Central memory CD4-positive, alpha-beta T cell (primary cell): Measurements from ENCODE around the gene DOK3.

Experiments used
- DNase-seq: peaks from one replicate; pipeline ENCODE4 v3.0.0; 2022

Gene DOK3

DNA sequence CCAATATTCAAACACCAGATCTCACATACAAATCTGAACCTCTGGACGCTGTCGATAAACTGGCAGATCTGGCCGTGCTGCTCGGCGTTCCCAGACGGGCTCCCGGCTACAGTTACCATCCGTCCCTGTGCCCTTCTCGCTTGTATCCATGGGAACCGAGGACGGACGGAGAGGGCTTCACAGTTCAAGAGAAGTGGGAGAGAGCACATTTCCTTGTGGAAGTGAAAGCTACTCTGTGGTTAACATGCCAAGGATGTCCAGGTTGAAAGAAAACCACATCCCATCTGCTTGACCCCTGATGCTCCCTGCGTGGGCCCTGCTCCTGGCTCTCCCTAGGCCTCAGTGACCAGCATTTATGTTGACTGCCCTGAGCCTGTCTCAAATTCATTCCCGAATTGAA, 29.9 kb downstream of the DOK3 start:
- DNase-seq = no peak

DNA sequence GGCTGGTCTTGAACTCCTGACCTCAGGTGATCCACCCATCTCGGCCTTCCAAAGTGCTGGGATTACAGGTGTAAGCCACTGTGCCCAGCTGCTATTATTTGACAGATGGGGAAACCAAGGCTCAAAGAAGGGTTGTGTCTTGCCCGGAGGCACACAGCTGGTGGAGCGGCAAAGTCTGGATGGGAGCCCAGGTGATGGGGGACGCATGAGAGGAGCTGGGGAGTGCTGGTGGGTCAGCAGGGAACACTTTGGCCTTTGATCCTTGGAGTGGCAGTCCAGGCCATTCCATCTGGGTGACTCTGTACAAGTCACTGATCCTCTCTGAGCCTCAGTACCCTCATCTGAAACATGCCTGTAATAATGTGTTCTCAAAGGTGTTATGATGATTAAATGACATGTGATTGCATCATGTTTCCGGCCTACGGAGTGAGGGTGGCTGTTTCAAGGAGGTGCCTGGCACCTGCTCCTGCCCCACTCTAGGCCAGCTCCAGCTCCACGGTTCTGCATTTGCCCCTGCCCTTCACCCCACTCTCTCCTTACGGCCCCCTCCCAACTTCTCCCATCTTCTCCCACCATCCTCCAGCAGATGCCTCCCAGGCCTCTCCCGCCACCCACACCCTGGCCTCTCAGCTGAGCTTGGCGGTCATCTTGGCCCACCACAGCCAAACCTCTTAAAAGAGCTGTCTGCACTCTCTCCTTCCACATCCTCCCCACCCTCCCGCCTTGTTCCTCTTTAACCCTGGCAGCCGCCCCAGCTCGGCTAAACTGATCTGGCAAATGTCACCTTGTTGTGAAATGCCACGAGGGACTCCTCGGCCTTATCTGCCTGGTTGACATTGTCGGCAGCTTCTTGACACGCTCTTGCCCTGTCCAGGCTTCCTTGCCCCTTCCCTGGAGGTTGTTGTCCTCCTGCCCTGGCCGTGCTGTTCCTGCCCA, 30.6 kb downstream of the DOK3 start:
- DNase-seq = no peak

DNA sequence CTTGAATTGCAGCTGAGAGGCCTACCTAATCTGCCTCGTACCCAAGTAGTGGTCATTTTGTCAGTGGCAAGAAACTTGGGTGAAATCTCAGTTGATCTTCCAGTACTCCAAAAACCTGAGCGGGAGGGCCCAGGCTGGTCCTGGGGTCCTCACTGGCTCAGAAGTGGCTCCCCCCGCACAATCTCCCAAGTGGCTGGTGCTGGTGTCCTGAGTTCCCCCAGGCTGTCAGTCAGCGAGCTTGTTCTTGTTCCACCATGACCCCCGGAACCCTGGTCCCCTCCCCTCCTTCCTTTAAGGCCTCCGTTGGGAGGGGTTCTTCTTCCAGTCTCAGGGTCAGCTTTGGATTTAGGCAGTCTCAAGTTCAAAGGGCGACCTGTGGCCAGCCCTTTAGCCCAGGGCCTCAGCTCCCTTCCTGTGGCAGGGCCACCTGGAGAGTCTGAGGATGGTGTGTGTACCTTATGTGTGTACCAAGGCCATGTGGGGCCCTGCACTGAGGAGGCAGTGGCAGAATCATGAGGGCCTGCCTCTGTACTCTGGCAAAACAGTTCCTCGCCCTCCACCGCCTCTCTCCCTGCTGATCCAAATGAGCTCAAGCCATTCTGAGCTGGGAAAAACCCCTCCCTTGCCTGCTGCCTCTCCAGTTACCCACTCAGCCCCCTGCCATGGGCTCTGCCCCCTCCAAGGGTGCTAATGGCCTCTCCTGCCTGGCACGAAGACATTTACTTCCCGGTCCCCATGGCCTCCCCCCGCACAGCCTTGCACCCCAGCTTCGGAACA, 31.7 kb downstream of the DOK3 start:
- no peak for DNase-seq

DNA sequence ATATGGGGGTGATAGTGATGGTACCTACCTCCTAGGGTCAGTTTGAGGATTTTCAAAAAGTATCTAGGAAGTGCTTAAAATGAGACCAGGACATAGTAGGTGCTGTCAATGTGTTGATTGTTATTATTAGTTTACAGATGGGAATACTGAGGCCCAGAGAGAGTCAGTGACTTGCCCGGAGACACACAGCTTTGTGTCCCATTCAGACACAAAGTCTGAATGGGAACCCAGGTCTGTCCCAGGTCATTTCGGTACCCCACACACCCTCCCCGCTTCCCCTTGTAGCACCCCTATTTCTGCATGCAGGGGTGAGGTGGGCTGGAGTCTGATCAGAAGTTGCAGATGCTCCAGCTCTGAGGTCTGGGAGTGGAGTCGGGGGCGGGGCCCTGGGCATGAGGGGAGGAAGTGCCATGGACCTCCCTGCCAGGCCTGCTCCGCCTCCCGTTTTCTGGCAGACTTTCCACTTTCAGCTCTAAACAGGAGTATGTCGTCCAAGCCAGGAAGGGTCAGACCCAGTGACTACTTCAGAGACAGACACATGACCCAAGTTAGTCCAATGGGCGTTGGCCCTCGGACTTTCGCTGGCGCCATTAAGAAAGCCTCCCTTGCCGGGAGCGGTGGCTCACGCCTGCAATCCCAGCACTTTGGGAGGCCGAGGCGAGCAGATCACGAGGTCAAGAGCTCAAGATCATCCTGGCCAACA, 32.9 kb downstream of the DOK3 start:
- no peak for DNase-seq

DNA sequence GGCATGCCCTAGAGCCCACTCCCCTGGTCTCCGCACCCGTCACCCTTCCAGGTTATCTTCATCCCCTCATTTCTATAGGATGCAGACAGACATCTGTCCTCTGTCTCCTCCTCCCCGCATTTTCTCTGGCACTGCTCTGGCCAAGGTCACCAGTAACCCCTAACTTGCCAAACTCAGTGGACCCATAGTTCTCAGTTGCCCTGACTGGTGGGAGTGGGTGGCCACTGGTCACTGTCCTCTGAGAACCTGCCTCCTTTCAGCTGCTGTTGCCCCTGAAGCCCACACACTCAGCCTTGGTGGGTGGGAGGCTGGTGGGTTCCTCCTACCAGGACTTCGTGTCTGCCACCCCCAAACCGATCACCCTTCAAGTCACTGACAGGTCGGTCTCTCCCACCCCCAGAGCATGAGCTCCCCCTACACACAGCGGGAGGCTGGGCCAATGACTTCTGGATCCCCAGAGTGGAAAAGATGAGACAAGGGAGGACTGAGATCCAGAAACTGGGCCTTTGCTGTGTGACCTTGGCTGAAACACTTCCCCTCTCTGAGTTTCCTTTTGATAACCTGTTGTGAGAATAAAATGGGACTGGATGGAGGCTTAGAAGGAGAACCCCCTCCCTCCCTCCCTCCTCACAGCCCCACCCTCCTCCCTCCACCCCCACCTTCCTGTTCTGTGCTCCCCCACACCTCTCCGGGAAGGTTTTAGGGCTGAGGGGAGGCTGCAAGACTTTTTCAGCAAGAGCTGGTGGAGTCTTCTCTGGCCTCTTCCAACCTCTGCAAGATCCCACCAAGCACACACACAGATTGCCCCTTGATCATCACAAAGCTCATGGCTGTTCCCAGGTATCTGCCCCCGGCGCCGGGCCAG, 33.8 kb downstream of the DOK3 start:
- DNase-seq = no peak

DNA sequence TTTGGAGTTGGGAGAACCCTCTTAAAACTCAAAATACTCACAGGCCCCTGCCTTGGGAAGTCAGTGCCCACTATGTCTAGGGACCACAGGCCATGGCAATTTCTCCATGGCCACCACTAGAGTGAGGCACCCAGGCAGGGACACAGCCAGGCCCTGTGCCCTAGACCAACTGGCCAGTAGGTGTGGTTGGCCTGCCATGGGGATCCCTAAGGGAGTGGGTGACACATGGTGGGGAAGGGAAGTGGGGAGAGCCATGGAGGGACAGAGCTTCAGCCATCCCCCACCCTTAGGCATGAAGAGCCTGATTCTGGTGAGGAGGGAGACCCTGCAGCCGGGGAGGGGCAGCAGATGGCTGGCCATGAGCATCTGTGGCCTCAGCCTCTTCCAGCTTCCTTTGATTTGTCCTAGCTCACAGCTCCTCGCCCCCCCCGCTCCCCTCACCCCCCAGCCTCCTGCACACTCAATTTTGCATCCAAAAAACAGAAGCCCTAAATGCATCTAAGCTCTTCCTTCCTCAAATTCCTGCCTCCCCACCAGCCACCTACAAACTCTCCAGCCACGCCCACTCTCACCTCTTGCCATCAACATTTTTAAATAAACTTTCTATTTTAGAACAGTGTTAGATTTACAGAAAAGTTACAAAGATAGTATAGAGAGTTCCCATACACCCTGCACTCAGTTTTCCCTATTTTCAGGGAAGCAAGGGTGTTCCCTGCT, 34.6 kb downstream of the DOK3 start:
- DNase-seq = no peak

DNA sequence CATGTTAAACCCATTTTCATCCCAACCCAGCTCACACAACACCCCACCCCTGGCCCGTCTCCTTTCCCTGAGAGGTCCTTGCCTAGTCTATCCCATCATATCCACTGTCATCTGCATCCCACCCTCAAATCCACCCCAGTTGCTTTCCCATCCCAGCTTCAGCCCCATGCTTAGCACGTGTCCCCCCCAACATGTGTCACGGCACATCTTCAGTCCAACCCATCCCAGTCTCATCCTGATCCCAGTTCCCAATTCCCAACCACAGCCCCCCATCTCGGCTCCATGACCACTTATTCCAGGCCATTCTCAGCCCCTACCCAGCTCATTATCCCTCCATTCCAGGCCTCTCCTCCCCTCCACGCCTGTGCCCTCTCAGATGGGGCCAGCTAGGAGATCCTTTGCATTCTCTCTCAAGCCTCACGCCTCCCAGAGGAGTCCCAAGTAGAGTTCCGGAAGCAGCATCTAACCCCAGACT, 35.6 kb downstream of the DOK3 start:
- no peak for DNase-seq

DNA sequence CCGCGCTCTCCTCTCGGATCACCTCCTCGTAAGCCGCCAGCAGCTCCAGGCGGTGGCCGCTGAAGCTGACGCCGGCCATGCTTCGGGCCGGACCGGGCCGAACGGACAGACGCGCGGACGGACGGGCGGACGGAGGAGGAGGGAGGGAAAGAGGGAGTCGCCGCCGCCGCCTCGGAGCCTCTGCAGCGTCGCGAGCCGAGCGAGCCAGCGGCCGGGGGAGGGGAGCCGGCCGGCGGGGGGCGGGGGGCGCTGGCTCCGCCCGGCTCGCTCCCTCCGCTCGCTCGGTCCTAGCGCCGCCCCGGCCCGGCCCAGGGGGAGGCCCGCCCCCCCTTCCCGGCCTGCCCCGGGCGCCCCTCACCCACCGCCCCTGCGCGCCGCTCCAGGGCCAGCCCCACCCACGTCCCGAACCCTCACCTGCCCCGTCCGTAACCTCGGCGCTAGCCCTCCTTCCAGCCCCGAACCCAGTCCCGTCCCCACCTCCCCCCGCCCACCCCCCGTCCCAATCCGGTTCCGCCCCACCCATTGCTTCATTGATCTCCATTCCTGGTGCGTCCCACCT, 36.1 kb downstream of the DOK3 start, which contains the start of gene DBN1:
Gene DBN1 (minus strand): TSS at position 192 of the 559 bp plus-strand sequence. CDS start 113 bp downstream, at position 79.
- DNase-seq = no peak

DNA sequence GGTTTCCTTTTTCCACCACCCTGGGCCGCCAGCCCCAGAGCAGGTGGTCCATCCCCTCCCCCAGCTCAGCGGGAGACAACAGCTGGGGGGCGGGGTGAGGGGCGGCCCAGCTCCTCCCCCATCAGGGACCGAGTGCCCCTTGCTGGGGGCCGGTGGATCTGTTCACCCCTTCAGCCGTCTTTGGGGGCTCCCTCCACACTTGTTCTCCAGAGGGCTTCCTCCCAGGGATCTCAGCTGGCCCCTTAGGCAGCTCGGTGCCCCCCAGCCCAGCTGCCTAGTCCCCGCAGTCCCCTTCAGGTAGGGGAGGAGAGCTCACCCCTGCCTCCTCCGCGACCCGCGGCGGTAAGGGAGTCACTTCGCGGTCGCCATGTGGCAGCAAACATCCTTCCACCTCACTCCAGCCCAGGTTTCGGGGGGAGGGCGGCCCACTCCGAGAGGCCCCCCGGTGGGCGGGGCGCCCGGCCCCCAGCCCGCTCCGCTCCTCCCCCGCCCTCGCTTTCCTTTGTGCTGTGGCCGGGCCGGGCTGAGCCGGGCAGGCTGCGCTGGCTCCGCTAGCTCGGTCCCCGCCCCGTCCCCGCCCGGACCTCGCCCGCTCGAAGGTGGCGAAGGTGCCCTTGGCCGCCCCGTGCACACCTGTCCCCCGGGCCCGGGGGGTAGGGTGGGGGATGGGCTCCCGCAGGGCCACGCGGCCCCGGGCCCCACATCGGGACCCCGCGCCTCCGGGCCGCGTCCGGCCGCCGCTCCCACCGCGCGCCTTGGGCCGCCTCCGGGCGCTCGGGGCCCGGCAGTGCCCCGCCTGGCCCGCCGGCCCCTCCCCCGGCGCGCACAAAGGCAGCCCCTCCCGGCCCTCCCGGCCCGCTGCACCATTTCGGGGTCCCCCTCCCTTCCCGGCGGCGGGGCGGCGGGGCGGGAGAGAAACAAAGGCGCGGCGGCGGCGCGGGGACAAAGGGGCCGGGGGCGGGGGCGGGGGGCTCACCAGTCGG, 36.9 kb downstream of the DOK3 start:
- peak; percentile 24 for DNase-seq

DNA sequence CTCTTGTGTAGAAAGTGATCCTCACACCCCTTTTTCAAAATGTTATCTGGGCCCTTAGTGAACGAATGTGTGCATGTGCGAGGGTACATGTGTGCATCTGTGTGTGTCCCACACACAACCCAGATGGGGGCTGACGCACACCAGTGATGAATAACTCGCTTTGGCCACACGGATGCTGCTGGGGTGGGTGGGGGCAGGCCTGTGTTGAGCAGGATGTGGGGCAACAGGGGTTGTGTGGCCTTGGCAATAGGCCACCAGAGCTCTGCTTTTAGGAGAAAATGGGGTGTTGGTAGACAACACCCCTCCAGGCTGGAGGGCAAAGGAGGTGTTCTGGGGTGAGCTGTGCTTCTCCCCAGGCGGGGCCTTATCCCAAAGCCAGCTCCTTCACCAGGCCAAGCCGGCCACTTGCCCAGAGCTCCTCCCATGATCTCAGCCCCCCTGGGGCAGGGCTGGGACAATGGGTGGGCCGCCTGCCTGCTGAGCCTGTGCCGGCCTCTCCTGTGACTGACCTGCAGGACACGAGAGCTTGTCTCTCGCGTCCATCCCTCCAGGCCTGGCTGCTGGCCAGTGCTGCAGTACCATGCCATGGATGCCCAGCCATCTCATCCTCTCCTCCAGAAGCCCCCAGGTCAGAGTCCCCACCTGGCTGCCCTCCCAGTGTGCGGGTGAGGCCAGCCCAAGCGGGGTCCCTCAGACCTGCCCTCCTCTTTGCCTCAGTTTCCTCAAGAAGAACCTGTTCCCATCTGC, 37.8 kb downstream of the DOK3 start:
- no peak for DNase-seq

DNA sequence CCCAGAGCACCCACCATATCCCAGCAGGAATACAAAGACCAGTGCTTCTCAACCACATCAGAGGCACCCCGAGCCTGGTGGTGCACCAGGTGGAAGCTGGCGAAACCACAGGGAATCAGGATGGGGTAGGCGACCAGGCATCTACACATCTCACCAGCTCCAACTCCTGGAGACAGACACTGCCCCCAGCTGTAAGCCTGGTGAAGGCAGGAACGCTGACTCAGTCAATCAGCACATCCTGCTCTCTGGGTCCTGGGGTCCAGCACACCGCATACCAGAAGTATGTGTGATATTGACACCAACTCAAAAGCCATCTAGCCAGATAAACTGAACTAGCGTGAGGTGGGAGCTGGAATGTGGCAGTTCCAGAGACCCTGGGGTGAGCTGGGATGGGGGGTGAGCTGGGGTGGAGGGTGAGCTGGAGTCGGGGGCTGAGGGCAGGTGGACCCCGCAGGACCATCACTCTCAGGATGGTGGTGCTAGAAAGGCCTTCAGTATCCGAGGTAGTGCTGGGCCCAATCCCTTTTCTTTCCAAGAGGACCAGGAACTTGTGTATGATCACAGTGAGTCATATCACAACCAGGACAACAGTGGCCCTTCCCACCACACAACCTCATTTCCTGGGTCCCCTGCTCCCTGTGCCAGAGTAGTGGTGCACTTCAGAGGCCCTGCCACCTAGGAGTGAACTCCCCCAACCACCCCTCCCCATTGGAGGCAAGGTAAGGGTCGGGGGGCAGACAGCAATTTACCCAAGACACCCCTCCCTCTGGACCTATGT, 38.7 kb downstream of the DOK3 start:
- no peak for DNase-seq

DNA sequence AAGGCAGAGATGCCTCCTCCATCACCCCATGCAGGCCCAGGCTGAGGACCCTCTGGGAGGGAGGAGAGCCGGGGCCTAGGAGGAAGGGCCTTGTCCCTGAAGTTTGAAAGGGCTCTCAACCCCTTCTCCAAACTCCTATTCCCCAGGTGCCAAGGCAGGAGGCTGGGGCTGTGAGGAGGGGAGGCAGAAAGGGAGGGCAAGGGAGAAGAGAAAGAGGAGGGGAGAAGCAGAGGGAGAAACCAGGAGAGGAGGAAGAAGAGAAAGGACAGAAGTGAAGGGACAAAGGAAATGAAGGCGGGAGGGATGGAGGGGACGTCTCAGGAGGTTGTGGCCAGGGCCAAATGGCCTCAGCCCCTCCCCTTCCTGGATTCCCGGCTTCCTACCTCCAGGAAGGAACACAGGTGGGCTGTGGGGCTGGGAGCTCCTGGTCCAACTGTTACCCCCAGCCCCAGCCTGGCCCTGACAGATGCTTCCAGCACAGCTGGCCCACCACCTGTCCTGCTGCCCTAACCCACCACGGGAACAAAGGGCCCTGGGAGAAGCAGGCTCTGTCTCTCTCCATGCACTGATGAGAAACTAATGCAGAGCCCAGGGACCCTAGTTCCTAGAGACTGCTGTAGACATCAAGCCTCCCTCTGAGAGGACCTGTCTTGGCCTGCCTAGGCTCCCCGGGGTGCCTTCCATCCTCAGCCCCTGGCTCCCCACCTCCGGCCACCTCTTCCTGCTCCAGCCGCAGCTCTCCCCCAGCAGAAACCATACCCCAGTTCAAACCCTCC, 39.7 kb downstream of the DOK3 start:
- no peak for DNase-seq

DNA sequence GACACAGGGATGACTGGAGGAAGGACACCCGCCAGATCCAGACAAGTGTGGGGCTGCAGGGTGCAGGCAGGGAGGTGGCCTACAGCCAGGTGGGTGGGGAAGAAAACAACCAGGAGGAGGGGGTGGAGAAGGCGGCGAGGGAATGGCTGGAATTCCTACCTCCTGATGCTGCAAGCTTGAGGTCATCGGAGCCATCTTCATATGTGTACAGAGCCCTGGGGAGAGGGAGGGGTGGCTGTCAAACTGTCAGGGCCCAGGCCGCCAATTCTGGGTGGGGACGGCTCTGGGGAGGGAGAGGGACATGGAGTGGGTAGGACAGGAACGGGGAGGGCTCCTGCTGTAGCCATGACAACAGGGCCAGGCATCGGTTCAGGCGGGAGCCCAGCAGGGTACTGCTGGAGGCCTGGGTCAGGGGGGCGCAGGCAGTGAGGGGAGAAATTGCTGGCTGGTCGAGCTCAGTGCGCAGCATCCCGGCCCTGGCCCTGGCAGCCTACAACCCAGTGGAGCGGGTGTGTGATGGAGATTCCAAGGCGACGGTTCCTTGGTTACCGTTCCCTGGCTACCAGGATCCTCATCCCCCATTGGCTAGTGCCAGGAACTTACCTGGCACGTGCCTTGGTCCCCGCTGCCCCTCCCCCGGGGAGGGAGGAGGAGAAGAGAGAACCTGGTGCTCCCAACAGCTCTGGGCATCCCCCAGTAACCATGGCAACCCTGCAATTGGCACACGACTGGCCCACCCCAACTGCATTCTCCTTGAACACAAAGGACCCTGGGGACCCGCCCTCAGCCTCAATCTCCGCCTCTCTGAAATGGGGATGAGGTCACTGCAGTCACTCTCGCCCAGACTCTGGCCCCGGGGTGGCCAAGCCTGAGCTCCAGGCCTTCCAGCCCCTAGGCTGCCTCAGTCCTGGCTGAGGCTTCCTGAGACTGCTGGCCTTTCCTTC, 40.7 kb downstream of the DOK3 start:
- no peak for DNase-seq

DNA sequence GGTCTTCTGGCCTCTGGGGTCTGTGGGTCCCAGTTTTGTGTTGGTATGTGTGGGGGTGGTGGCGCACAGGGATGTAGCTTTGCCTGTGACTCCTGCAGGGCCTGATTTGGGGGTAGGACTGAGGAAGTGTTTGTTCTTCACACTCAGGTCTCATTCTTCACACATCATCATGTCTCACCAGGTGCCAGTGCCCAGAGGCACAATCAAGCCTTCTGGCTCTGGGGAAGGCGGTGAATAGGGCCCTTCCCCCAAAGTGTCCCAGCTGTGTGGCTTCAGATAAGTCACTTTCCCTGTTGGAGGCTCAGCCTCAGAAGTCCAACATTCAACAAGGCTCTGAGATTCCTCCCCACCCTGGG, 41.3 kb downstream of the DOK3 start:
- DNase-seq = no peak

DNA sequence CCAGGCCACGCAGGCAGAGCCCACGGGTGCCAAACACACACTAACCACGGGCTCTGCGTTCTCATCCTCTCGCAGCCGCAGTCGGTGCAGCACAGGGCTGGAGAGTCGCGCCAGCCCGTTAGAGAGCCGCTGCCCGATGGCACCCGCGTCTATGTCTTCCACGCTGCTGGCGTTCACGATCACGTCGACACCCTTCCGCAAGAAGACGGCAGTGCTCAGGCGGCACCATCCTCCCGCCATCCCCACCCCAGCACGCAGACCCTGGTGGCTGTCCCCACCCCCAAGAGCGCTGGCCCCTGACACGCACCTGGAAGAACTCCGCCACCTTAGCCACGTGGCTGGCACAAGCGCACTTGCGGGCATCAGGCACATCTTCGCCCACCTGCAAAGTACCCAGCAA, 42.2 kb downstream of the DOK3 start:
- DNase-seq = no peak

DNA sequence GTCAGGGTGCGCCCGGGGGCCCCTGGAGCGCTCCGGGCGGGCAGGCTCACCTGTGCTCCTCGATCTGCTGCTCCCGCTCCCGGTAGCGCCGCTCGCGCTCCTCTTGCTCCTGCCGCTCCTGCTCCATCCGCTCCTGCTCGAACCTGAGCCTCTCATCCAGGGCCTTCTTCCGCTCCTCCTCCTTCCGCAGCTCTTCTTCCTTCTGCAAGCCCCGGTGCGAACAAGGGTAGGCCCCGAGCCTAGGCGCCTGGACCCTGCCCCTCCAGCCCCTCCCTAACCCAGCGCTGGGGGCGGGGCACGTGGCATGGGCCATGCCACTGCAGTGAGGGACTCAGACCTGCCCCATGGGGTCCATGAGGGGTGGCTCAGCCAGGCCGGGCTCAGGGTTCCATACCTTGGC, 42.8 kb downstream of the DOK3 start:
- no peak for DNase-seq
